Right lobe of liver (tissue), 4 donors: ENCODE results near the gene TRMT44.
"Not testable (repeated sequence)": the region's sequence is repeated elsewhere in the genome, so short reads cannot be mapped to it uniquely, and the experiment has no call there.

Experiments used
- CTCF ChIP-seq, 4 donors: fragments of 200-600 bp in 3 of 4; fragments of 450-650 bp in 1 of 4; IDR thresholded peaks; one replicate each; pipeline versions ENCODE4 v1.5.1 to v1.8.0; 2016 to 2022; ENCODE audit warnings: antibody characterized with exemption in 4 of 4, mild to moderate bottlenecking in 2 of 4
- POLR2A ChIP-seq: fragments of 450-650 bp; IDR thresholded peaks from one replicate; pipeline ENCODE4 v1.6.1; 2017; ENCODE audit warnings: antibody characterized with exemption, mild to moderate bottlenecking
- donor health status: DM: no; HTN: no; CAD: no.
- donor health status: DM: no; HTN: no; CAD: no.
- donor health status: DM: no; HTN: yes; CAD: no.

- not testable (repeated sequence) for TF ChIP-seq CTCF (IDR thresholded peaks at IDR 0.05); POLR2A
Observed at GRCh38 chr4:8513080-8513479, 72.5 kb downstream of the TRMT44 start.
